Gastroesophageal sphincter (tissue), 3 donors: ENCODE measurements around the gene ZNF142.

Experiments used
- EP300 ChIP-seq: sonication (generic); formaldehyde crosslinking; IDR thresholded peaks from one replicate; pipeline ENCODE4 v1.6.1; 2017; ENCODE audit warnings: antibody characterized with exemption, mild to moderate bottlenecking
- POLR2AphosphoS5 ChIP-seq: sonication (generic); formaldehyde crosslinking; IDR thresholded peaks from one replicate; pipeline ENCODE4 v1.6.1; 2017; ENCODE audit warnings: antibody characterized with exemption
- TF ChIP-seq, protein P1 (sequence below), 4 experiments: fragments of 200-600 bp in 2 of 4; fragments of 450-650 bp in 2 of 4; sonication (generic) in 1 of 4; IDR thresholded peaks; one replicate each; pipeline ENCODE4 v1.5.1; 2017 to 2019; ENCODE audit warnings: antibody characterized with exemption in 4 of 4, mild to moderate bottlenecking in 2 of 4, moderate library complexity in 2 of 4

DNA sequence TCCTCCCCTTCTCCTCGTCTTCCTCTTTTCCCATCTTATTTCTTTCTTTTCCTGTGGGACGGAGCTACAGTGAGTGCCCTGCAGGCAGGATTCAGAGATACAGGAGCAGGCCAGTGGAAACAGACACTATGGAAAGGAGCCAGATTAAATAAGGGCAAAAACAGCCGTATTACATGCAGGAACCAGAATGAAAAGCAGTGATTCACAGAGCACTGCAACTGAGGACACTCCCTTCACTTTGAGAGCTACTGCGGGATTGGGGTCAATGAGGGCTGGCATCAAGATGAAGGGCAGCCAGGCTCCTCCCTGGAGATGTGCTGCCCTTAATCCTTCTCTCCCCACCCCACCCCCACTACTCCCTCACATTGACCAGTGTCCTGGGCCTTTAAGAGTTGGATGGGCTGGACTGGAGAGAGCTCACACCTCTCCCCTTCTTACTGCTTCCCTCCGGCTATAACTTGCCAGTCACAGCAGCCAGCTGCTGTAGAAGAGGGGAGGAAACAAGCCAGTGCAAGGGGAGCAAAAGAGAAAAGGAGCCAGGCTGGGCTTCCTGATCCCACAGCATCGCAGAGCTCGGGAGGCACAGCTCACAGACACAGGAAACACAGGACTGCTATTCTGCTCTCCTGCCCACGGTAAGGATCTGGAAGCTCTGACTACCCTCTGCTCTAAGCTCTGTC is 51.8 kb downstream of the ZNF142 start, which contains the start of gene PLCD4:
- TF ChIP-seq EP300 (no peak), POLR2AphosphoS5 (peak; percentile 50)
- TF ChIP-seq, protein P1, sequence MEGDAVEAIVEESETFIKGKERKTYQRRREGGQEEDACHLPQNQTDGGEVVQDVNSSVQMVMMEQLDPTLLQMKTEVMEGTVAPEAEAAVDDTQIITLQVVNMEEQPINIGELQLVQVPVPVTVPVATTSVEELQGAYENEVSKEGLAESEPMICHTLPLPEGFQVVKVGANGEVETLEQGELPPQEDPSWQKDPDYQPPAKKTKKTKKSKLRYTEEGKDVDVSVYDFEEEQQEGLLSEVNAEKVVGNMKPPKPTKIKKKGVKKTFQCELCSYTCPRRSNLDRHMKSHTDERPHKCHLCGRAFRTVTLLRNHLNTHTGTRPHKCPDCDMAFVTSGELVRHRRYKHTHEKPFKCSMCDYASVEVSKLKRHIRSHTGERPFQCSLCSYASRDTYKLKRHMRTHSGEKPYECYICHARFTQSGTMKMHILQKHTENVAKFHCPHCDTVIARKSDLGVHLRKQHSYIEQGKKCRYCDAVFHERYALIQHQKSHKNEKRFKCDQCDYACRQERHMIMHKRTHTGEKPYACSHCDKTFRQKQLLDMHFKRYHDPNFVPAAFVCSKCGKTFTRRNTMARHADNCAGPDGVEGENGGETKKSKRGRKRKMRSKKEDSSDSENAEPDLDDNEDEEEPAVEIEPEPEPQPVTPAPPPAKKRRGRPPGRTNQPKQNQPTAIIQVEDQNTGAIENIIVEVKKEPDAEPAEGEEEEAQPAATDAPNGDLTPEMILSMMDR (IDR thresholded peaks at IDR 0.05): peak in 2 of 4 experiments; percentile 24
